GM19395 (cell line): Measurements from ENCODE around the gene ZNF397.
A peak's percentile ranks its signal among the peaks of the same experiment; 100 is the strongest.

Experiments used
- ATAC-seq: cut with Tn5 transposase; IDR thresholded peaks from one replicate; pipeline ENCODE4 v1.9.1; 2021; ENCODE audit warnings: mild to moderate bottlenecking, moderate library complexity; ENCODE audit not compliant: unreplicated experiment

The ZNF397 gene

GRCh38 chr18:35245719-35246317, 5.0 kb downstream of the ZNF397 start:
- ATAC-seq: no peak

- ATAC-seq: no peak
Measured at GRCh38 chr18:35246831-35247230, 6.0 kb downstream of the ZNF397 start.

GRCh38 chr18:35247412-35248249, 6.8 kb downstream of the ZNF397 start:
- ATAC-seq: no peak

GRCh38 chr18:35248429-35248828, 7.6 kb downstream of the ZNF397 start:
- ATAC-seq: no peak

- ATAC-seq: no peak
Measured at GRCh38 chr18:35252466-35252865, 11.6 kb downstream of the ZNF397 start.

- ATAC-seq: no peak
Measured at GRCh38 chr18:35253655-35254287, 12.9 kb downstream of the ZNF397 start.

- no peak for ATAC-seq
Measured at GRCh38 chr18:35256947-35257346, 16.1 kb downstream of the ZNF397 start.

- no peak for ATAC-seq
Measured at GRCh38 chr18:35264409-35264808, 23.6 kb downstream of the ZNF397 start.

GRCh38 chr18:35267161-35267651, 26.4 kb downstream of the ZNF397 start:
- peak; percentile 83 for ATAC-seq

GRCh38 chr18:35267809-35268208, 27.0 kb downstream of the ZNF397 start:
- no peak for ATAC-seq

- no peak for ATAC-seq
Measured at GRCh38 chr18:35268821-35269220, 28.0 kb downstream of the ZNF397 start.

- no peak for ATAC-seq
Measured at GRCh38 chr18:35271656-35272055, 30.8 kb downstream of the ZNF397 start.

- no peak for ATAC-seq
Measured at GRCh38 chr18:35276267-35276666, 35.4 kb downstream of the ZNF397 start.

- no peak for ATAC-seq
Measured at GRCh38 chr18:35277633-35278032, 36.8 kb downstream of the ZNF397 start.

GRCh38 chr18:35278085-35278484, 37.3 kb downstream of the ZNF397 start:
- ATAC-seq: no peak

- ATAC-seq: no peak
Measured at GRCh38 chr18:35278969-35279368, 38.1 kb downstream of the ZNF397 start.

GRCh38 chr18:35282353-35282752, 41.5 kb downstream of the ZNF397 start:
- no peak for ATAC-seq

- ATAC-seq: no peak
Measured at GRCh38 chr18:35283923-35284794, 43.3 kb downstream of the ZNF397 start.

GRCh38 chr18:35284841-35285240, 44.0 kb downstream of the ZNF397 start:
- ATAC-seq: no peak

GRCh38 chr18:35289293-35289692, 48.5 kb downstream of the ZNF397 start:
- ATAC-seq: no peak

- ATAC-seq: peak; percentile 35
Measured at GRCh38 chr18:35289727-35290093, 48.9 kb downstream of the ZNF397 start.
